ENCODE results near the gene STBD1.

DNA sequence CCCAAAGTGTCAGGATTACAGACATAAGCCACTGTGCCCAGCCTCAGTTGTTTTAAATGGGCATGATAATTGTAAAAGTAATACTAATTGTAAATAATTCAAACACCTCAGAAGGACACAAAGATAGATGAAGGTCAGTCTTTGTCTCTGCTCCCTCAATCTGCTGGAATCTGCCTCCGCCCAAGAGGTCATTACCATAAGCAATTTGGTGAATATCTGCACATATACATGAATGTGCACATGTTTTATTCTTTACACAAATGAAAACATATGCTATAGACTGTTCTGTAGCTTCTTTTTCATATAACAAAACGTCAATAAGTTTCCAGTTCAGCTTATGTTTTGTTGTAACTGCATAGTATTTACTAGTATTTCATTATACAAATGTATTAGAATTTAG lies 7.0 kb downstream of the STBD1 start:
- TF ChIP-seq EZH2 (IDR thresholded peaks at IDR 0.05; ENCODE audit: low read depth, unreplicated experiment) (no peak), POLR2AphosphoS5 (IDR thresholded peaks at IDR 0.05; ENCODE audit: low read depth) (no peak), CTCF (conservative IDR thresholded peaks at IDR 0.05; ENCODE audit: low read depth in 2 of 2) (no peak), REST (IDR thresholded peaks at IDR 0.05; ENCODE audit: unreplicated experiment) (no peak)

Measured in GM23338 (cell line).